K562 (cell line): ENCODE data around the gene TADA1. TPM values are rescaled to one million over a fixed set of nuclear protein-coding genes. Genes with fewer than 3 reads are reported as not detected.

Source experiments
- ETV5 ChIP-seq: sonication (generic); formaldehyde crosslinking; IDR thresholded peaks from 2 replicates; pipeline ENCODE4 v1.4.0; 2020; ENCODE audit warnings: low read depth, mild to moderate bottlenecking, missing genetic modification reagents
- HDAC1 ChIP-seq, 2 experiments: fragments of 450-650 bp; IDR thresholded peaks; 2 replicates each; pipeline ENCODE4 v1.6.1; 2016 to 2017; ENCODE audit warnings: inconsistent platforms in 1 of 2, mild to moderate bottlenecking in 1 of 2, moderate library complexity in 1 of 2
- KDM2B ChIP-seq: fragments of 250-450 bp; sonication (Bioruptor Pico); IDR thresholded peaks from 2 replicates; pipeline ENCODE4 v1.8.0; 2021; ENCODE audit warnings: mild to moderate bottlenecking, moderate library complexity
- LCOR ChIP-seq: sonication (generic); formaldehyde crosslinking; IDR thresholded peaks from 2 replicates; pipeline ENCODE4 v1.8.0; 2022; ENCODE audit warnings: mild to moderate bottlenecking, missing genetic modification reagents
- MTA3 ChIP-seq: fragments of 450-650 bp; formaldehyde crosslinking; IDR thresholded peaks from 2 replicates; pipeline ENCODE4 v1.6.1; 2017; ENCODE audit warnings: mild to moderate bottlenecking, borderline replicate concordance
- NR2C2 ChIP-seq, 2 experiments: fragments of 200-800 bp in 1 of 2; sonication (Bioruptor generic) in 1 of 2; sonication (generic) in 1 of 2; formaldehyde crosslinking in 1 of 2; IDR thresholded peaks; 2 replicates each; pipeline versions ENCODE4 v1.6.1 to v1.8.0; 2016 to 2022; ENCODE audit warnings: mild to moderate bottlenecking in 1 of 2, missing compliant biosample characterization in 1 of 2, missing genetic modification characterization in 1 of 2, missing genetic modification reagents in 1 of 2
- NRF1 ChIP-seq, 2 experiments: fragments of 450-650 bp; IDR thresholded peaks in 1 of 2; conservative IDR thresholded peaks in 1 of 2; 2 replicates each; pipeline ENCODE4 v1.6.1; 2014; ENCODE audit warnings: mild to moderate bottlenecking in 2 of 2
- OTX1 ChIP-seq: fragments of 450-650 bp; formaldehyde crosslinking; IDR thresholded peaks from 2 replicates; pipeline ENCODE4 v1.4.0; 2022; ENCODE audit warnings: mild to moderate bottlenecking
- POLR2G ChIP-seq: fragments of 200-400 bp; formaldehyde crosslinking; IDR thresholded peaks from 2 replicates; pipeline ENCODE4 v1.6.1; 2017; ENCODE audit warnings: low read depth, mild to moderate bottlenecking, antibody characterized with exemption, low read length, moderate library complexity
- PURB ChIP-seq: sonication (generic); formaldehyde crosslinking; IDR thresholded peaks from 2 replicates; pipeline ENCODE4 v1.9.0; 2021; ENCODE audit warnings: low read depth, mild to moderate bottlenecking, missing genetic modification reagents
- RBM25 ChIP-seq: fragments of 200-400 bp; formaldehyde crosslinking; IDR thresholded peaks from 2 replicates; pipeline ENCODE4 v1.6.1; 2018; ENCODE audit warnings: low read length, low read depth, moderate library complexity; ENCODE audit not compliant: severe bottlenecking
- SAP30 ChIP-seq: fragments of 200-600 bp; sonication (generic); IDR thresholded peaks from 2 replicates; pipeline ENCODE4 v1.6.1; 2012; ENCODE audit warnings: borderline replicate concordance, low read depth, mild to moderate bottlenecking, moderate library complexity, low read length, control low read depth, inconsistent platforms; ENCODE audit not compliant: insufficient read depth, poor library complexity, severe bottlenecking
- SMARCC2 ChIP-seq: fragments of 450-650 bp; IDR thresholded peaks from 2 replicates; pipeline ENCODE4 v1.6.1; 2017; ENCODE audit warnings: antibody characterized with exemption, moderate library complexity, mild to moderate bottlenecking, low read depth
- SP2 ChIP-seq: IDR thresholded peaks from 2 replicates; pipeline ENCODE4 v1.6.1; 2011; ENCODE audit warnings: mild to moderate bottlenecking, low read depth, low read length, moderate library complexity; ENCODE audit not compliant: poor library complexity, severe bottlenecking; ENCODE audit errors: extremely low read depth
- SRF ChIP-seq, 2 experiments: fragments of 250-450, 450-650 bp in 1 of 2; sonication (Bioruptor Pico) in 1 of 2; sonication (generic) in 1 of 2; formaldehyde crosslinking; IDR thresholded peaks; 2 replicates each; pipeline versions ENCODE4 v1.5.0 to v1.5.1; 2020 to 2022; ENCODE audit warnings: mild to moderate bottlenecking in 1 of 2, missing genetic modification reagents in 1 of 2
- SUPT5H ChIP-seq: fragments of 450-650 bp; IDR thresholded peaks from 2 replicates; pipeline ENCODE4 v1.6.1; 2016
- ZNF175 ChIP-seq: fragments of 200-800 bp; sonication (Bioruptor generic); IDR thresholded peaks from 2 replicates; pipeline ENCODE4 v1.6.1; 2016; ENCODE audit warnings: low read depth, mild to moderate bottlenecking, missing genetic modification characterization, missing compliant biosample characterization
- ZNF444 ChIP-seq: fragments of 250-450 bp; sonication (Bioruptor Pico); IDR thresholded peaks from 2 replicates; pipeline ENCODE4 v1.4.0; 2020; ENCODE audit warnings: mild to moderate bottlenecking, moderate library complexity
- polyA plus RNA-seq, 8 experiments: library from polyadenylated mRNA; depleted of rRNA in 4 of 8; stranded (reverse) in 5 of 8; unstranded in 3 of 8; fragments of >200 nt; fragmentation: Nextera tagmentation in 2 of 8; fragmentation: Illumina TruSeq in 1 of 8; extraction: Ambion mirVana in 2 of 8; extraction: Trizol in 1 of 8; gene quantifications; 2 replicates each; pipeline versions ENCODE4 v1.2.1 to v1.2.3, GENCODE V29; 2011 to 2014; ENCODE audit warnings: inconsistent platforms in 1 of 8, missing spikeins in 1 of 8
- total RNA-seq, 7 experiments: library from RNA; depleted of rRNA in 6 of 7; stranded (reverse); fragments of >200 nt in 6 of 7; fragmentation: Illumina TruSeq in 2 of 7; extraction: Trizol in 2 of 7; gene quantifications; 2 replicates each; pipeline versions ENCODE4 v1.2.1 to v1.2.3, GENCODE V29; 2011 to 2021; ENCODE audit warnings: low replicate concordance in 1 of 7
- TF ChIP-seq, protein P1 (sequence below): fragments of 250-450 bp; sonication (Bioruptor Pico); IDR thresholded peaks from 2 replicates; pipeline ENCODE4 v1.5.0; 2021
- TF ChIP-seq, protein P2 (sequence below): fragments of 250-450 bp; sonication (Bioruptor Pico); IDR thresholded peaks from 2 replicates; pipeline ENCODE4 v1.5.0; 2022; ENCODE audit warnings: mild to moderate bottlenecking
- TF ChIP-seq, protein P3 (sequence below): fragments of 450-650 bp; IDR thresholded peaks from 2 replicates; pipeline ENCODE4 v1.6.1; 2016; ENCODE audit warnings: mild to moderate bottlenecking

The TADA1 gene
- total and polyA plus RNA-seq, 9 of the 15 experiments (the other 6 are each of a cell fraction or from before 2014, with no cell fraction given) = 15.9 to 76.5 (median 28.7) TPM

DNA sequence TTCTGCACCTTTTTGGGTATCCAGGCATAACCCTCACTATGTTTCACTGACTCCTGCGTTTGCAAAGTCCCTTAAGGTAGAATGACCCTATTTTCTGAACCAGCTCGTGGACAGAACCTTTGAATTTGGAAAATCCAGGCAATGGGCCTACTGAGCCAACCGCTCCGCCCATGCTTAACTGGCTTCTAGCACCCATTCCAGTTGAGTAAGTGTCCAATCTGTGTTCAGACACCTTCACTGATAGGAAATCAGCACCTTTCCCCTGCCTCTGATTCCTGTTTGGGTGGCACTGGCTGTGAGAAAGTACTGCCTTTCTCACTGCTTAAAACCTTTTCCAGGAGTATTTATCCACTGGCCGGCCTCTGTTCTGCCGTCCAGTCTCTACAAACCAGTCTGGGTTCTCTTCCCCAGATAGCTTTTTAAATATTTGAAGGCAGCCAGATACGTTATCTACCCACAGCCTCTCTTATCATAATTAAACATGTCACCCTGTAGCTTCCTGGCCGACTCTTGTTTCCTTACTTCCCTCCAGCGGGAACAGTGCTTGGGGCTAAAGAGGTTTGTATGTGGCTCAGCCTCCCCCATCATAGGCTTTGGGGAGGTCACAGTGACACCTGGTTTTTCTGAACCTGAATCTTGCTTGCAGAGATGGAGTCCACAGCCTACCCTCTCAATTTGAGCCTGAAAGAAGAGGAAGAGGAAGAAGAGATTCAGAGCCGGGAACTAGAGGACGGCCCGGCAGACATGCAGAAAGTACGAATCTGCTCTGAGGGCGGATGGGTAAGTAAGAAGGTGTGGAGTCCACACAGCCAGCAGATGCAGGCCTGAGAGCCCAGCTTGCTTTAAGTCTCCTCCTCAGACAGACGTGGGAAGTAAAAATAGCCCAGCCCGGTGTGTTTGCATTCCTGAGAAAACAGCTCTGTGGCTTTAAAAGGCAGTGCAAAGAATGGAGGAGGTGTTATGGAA is 35.5 kb downstream of the TADA1 start (continued):
- no peak for TF ChIP-seq SP2
- TF ChIP-seq, protein P1, sequence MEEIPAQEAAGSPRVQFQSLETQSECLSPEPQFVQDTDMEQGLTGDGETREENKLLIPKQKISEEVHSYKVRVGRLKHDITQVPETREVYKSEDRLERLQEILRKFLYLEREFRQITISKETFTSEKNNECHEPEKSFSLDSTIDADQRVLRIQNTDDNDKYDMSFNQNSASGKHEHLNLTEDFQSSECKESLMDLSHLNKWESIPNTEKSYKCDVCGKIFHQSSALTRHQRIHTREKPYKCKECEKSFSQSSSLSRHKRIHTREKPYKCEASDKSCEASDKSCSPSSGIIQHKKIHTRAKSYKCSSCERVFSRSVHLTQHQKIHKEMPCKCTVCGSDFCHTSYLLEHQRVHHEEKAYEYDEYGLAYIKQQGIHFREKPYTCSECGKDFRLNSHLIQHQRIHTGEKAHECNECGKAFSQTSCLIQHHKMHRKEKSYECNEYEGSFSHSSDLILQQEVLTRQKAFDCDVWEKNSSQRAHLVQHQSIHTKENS (CRISPR knock-in tag) = no peak
- no peak for TF ChIP-seq ZNF175
- TF ChIP-seq POLR2G = no peak
- TF ChIP-seq SRF (CRISPR knock-in tag; IDR thresholded peaks at IDR 0.05) = no peak
- no peak for TF ChIP-seq KDM2B (CRISPR knock-in tag)
- no peak for TF ChIP-seq NRF1 (conservative IDR thresholded peaks at IDR 0.05 in 1 of 2, IDR thresholded peaks at IDR 0.05 in 1 of 2)
- no peak for TF ChIP-seq NR2C2 (CRISPR knock-in tag; IDR thresholded peaks at IDR 0.05)
- no peak for TF ChIP-seq NR2C2 (tag; IDR thresholded peaks at IDR 0.05)
- TF ChIP-seq, protein P2, sequence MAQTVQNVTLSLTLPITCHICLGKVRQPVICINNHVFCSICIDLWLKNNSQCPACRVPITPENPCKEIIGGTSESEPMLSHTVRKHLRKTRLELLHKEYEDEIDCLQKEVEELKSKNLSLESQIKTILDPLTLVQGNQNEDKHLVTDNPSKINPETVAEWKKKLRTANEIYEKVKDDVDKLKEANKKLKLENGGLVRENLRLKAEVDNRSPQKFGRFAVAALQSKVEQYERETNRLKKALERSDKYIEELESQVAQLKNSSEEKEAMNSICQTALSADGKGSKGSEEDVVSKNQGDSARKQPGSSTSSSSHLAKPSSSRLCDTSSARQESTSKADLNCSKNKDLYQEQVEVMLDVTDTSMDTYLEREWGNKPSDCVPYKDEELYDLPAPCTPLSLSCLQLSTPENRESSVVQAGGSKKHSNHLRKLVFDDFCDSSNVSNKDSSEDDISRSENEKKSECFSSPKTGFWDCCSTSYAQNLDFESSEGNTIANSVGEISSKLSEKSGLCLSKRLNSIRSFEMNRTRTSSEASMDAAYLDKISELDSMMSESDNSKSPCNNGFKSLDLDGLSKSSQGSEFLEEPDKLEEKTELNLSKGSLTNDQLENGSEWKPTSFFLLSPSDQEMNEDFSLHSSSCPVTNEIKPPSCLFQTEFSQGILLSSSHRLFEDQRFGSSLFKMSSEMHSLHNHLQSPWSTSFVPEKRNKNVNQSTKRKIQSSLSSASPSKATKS = no peak
- TF ChIP-seq RBM25 = no peak
- peak in 1 of 2 experiments; percentile 53; a peak in 1 of 4 replicates for TF ChIP-seq HDAC1 (IDR thresholded peaks at IDR 0.05)
- no peak for TF ChIP-seq ZNF444 (CRISPR knock-in tag)
- peak; percentile 64 for TF ChIP-seq ETV5 (CRISPR knock-in tag)
- no peak for TF ChIP-seq SAP30
- no peak for TF ChIP-seq SUPT5H
- no peak for TF ChIP-seq LCOR (CRISPR knock-in tag)
- no peak for TF ChIP-seq OTX1
- peak; percentile 65; the same call in 1 of the 2 replicates for TF ChIP-seq SMARCC2
- peak; percentile 13; the same call in 1 of the 2 replicates for TF ChIP-seq MTA3
- TF ChIP-seq PURB (CRISPR knock-in tag) = no peak
- TF ChIP-seq, protein P3, sequence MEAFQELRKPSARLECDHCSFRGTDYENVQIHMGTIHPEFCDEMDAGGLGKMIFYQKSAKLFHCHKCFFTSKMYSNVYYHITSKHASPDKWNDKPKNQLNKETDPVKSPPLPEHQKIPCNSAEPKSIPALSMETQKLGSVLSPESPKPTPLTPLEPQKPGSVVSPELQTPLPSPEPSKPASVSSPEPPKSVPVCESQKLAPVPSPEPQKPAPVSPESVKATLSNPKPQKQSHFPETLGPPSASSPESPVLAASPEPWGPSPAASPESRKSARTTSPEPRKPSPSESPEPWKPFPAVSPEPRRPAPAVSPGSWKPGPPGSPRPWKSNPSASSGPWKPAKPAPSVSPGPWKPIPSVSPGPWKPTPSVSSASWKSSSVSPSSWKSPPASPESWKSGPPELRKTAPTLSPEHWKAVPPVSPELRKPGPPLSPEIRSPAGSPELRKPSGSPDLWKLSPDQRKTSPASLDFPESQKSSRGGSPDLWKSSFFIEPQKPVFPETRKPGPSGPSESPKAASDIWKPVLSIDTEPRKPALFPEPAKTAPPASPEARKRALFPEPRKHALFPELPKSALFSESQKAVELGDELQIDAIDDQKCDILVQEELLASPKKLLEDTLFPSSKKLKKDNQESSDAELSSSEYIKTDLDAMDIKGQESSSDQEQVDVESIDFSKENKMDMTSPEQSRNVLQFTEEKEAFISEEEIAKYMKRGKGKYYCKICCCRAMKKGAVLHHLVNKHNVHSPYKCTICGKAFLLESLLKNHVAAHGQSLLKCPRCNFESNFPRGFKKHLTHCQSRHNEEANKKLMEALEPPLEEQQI = no peak
